HG02840 (cell line): Measurements from ENCODE around the gene PLXNB3.
"Not testable (repeated sequence)": the region's sequence is repeated elsewhere in the genome, so short reads cannot be mapped to it uniquely, and the experiment has no call there.

Experiments
- ATAC-seq: cut with Tn5 transposase; IDR thresholded peaks from one replicate; pipeline ENCODE4 v1.9.1; 2021; ENCODE audit warnings: mild to moderate bottlenecking, moderate library complexity, moderate number of reproducible peaks; ENCODE audit not compliant: unreplicated experiment, low FRiP score

The PLXNB3 gene

GRCh38 chrX:153806999-153807575 is 43.0 kb downstream of the PLXNB3 start:
- no peak for ATAC-seq

GRCh38 chrX:153807976-153808375 is 43.9 kb downstream of the PLXNB3 start:
- no peak for ATAC-seq

- ATAC-seq = no peak
These were observed 48.2 kb downstream of the PLXNB3 start for GRCh38 chrX:153812220-153812619.

GRCh38 chrX:153813161-153813560 is 49.1 kb downstream of the PLXNB3 start:
- no peak for ATAC-seq

- no peak for ATAC-seq
These were observed 50.7 kb downstream of the PLXNB3 start for GRCh38 chrX:153814591-153815315.

GRCh38 chrX:153816831-153817690 is 53.0 kb downstream of the PLXNB3 start:
- ATAC-seq = no peak

GRCh38 chrX:153818064-153818463 is 54.0 kb downstream of the PLXNB3 start:
- ATAC-seq = not testable (repeated sequence)

- no peak for ATAC-seq
These were observed 54.7 kb downstream of the PLXNB3 start for GRCh38 chrX:153818571-153819383.

GRCh38 chrX:153819384-153820040 is 55.5 kb downstream of the PLXNB3 start:
- no peak for ATAC-seq

- no peak for ATAC-seq
These were observed 56.6 kb downstream of the PLXNB3 start for GRCh38 chrX:153820601-153821000.

GRCh38 chrX:153821066-153821465 is 57.0 kb downstream of the PLXNB3 start:
- no peak for ATAC-seq

GRCh38 chrX:153824348-153824747 is 60.3 kb downstream of the PLXNB3 start:
- no peak for ATAC-seq

GRCh38 chrX:153825042-153825441 is 61.0 kb downstream of the PLXNB3 start:
- ATAC-seq = no peak
